Measurements from ENCODE around the gene PIGK. TPM values are rescaled to one million over a fixed set of nuclear protein-coding genes. Genes with fewer than 3 reads are reported as not detected.

Gene PIGK
- total RNA-seq, 1 donor from 2014 or later, result 15.6 TPM

DNA sequence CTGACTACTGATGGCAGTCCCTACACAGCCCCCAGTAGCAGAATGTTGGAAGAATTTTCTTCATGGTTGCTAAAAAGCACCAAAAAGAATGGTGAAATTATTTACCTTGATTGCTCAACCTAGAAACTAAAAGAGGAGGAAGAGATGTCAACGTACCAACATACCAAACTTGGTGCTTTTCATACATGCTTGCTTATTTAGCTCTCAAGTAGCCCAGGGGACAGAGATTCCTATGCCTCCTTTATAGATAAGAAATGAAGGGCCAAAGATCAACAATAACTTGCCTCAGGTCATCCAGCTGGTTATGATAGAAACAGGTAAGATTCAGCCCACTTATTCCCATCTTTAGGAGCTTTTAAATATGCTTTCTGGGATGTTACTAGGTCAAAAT, 170.6 kb downstream of the PIGK start:
- Mint-ChIP-seq H3K4me1 (no peaks in the 10 kb centered on the region), H3K9me3 (no peaks in the 10 kb centered on the region), H3K27ac (no peak overlapping the region), H3K4me3 (no peak overlapping the region), H3K27me3 (ENCODE audit: low read depth) (peaks cover 14% of the 10 kb centered on the region), H3K36me3 (no peaks in the 10 kb centered on the region)
- DNase-seq (ENCODE audit: low spot score in 2 of 2, unreplicated experiment in 2 of 2), result no peak
- no peak for TF ChIP-seq CTCF (IDR thresholded peaks at IDR 0.05; ENCODE audit: unreplicated experiment)

GRCh38 chr1:77047978-77048614, 171.1 kb downstream of the PIGK start:
- Mint-ChIP-seq H3K27me3 (ENCODE audit: low read depth) (peaks cover 12% of the 10 kb centered on the region), H3K36me3 (no peaks in the 10 kb centered on the region), H3K27ac (no peak overlapping the region), H3K4me1 (no peaks in the 10 kb centered on the region), H3K9me3 (no peaks in the 10 kb centered on the region), H3K4me3 (no peak overlapping the region)
- no peak for TF ChIP-seq CTCF (IDR thresholded peaks at IDR 0.05; ENCODE audit: unreplicated experiment)
- DNase-seq (ENCODE audit: low spot score in 2 of 2, unreplicated experiment in 2 of 2), result no peak

DNA sequence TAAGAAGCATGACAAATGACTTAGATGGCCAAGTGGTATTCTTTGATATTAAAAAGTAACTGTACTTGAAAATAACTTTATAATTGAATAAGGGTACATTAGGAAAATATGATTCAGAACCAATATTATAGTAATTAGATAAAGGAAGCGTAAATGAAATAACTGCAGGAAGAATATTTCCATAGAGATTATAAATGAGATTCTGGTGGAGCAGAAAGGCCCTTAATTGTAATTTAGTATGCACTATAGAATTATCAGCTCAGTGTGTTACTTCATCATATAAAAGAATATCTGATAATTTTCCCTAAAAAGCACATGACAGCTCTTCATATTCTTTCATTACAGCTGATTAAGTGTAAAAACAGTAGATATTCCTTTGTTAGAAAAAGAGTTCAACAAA, 171.7 kb downstream of the PIGK start:
- no peaks in the 10 kb centered on the region for H3K36me3 Mint-ChIP-seq
- peaks cover 12% of the 10 kb centered on the region for H3K27me3 Mint-ChIP-seq (ENCODE audit: low read depth)
- DNase-seq (ENCODE audit: low spot score in 2 of 2, unreplicated experiment in 2 of 2), result no peak
- no peak overlapping the region for H3K27ac Mint-ChIP-seq
- no peaks in the 10 kb centered on the region for H3K9me3 Mint-ChIP-seq
- H3K4me1 Mint-ChIP-seq, result no peaks in the 10 kb centered on the region
- TF ChIP-seq CTCF (IDR thresholded peaks at IDR 0.05; ENCODE audit: unreplicated experiment), result no peak
- H3K4me3 Mint-ChIP-seq, result no peak overlapping the region

DNA sequence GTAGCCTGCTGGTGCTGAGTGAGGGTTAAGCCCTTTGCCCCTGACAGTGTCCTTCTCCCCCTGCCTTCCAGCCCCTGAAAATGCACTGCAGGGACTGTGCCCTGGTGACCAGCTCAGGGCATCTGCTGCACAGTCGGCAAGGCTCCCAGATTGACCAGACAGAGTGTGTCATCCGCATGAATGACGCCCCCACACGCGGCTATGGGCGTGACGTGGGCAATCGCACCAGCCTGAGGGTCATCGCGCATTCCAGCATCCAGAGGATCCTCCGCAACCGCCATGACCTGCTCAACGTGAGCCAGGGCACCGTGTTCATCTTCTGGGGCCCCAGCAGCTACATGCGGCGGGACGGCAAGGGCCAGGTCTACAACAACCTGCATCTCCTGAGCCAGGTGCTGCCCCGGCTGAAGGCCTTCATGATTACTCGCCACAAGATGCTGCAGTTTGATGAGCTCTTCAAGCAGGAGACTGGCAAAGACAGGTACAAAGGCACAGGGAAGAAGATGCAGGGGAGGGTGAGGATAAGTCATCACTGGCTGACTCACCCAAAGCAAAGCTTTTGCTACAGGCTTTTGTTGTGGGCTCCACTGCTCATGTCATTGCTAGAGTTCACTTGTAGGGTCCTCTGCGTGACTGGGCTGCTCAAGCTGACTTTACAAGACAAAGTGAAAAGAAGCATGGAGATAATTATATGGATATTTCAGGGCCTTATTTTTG, 174.9 kb downstream of the PIGK start:
- H3K36me3 Mint-ChIP-seq, result no peaks in the 10 kb centered on the region
- no peak for DNase-seq (ENCODE audit: low spot score in 2 of 2, unreplicated experiment in 2 of 2)
- H3K27ac Mint-ChIP-seq, result no peak overlapping the region
- peaks cover 12% of the 10 kb centered on the region for H3K27me3 Mint-ChIP-seq (ENCODE audit: low read depth)
- H3K4me1 Mint-ChIP-seq, result no peaks in the 10 kb centered on the region
- H3K4me3 Mint-ChIP-seq, result no peak overlapping the region
- H3K9me3 Mint-ChIP-seq, result no peaks in the 10 kb centered on the region
- TF ChIP-seq CTCF (IDR thresholded peaks at IDR 0.05; ENCODE audit: unreplicated experiment), result no peak

DNA sequence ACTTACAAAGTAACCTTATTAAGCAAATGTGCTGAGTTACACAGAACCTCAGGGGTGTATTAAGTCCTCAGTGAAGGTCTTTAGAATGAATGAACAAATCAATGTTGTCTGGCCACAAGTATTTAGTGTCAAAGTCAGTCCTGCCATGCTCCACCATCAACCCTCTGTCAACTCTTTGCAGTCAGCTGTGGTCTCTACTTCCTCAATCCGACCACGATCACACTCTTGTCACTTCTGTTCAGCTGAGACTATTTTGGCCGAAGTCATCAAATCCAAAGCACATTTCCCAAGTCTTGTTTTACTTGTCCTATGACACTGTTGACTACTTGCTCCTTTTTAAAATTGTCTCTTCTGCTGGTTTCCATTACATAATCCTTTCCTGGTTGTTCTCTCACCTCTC, 178.4 kb downstream of the PIGK start:
- Mint-ChIP-seq H3K4me3 (no peak overlapping the region), H3K4me1 (no peaks in the 10 kb centered on the region), H3K27ac (no peak overlapping the region), H3K9me3 (peaks cover 6% of the 10 kb centered on the region), H3K36me3 (no peaks in the 10 kb centered on the region), H3K27me3 (ENCODE audit: low read depth) (peaks cover 9% of the 10 kb centered on the region)
- no peak for DNase-seq (ENCODE audit: low spot score in 2 of 2, unreplicated experiment in 2 of 2)
- no peak for TF ChIP-seq CTCF (IDR thresholded peaks at IDR 0.05; ENCODE audit: unreplicated experiment)
